Spinal cord (tissue), 10 donors: Measurements from ENCODE around the gene NT5DC2. TPM values are rescaled to one million over a fixed set of nuclear protein-coding genes. Genes with fewer than 3 reads are reported as not detected.
"Not testable (repeated sequence)": the region's sequence is repeated elsewhere in the genome, so short reads cannot be mapped to it uniquely, and the experiment has no call there.

Source experiments
- DNase-seq, 6 donors: peaks; one replicate each; pipeline versions ENCODE4 v3.0.0 to v3.0.0-alpha.2; 2013 to 2015; ENCODE audit warnings: low spot score in 6 of 6, low read depth in 4 of 6
- H3K27ac ChIP-seq: one replicate; pipeline ENCODE4 v1.5.1; 2013; ENCODE audit warnings: low read depth, low read length, control low read depth
- H3K27me3 ChIP-seq: one replicate; pipeline ENCODE4 v1.6.1; 2013; ENCODE audit warnings: low read length; ENCODE audit not compliant: control insufficient read depth, insufficient read depth
- H3K36me3 ChIP-seq: one replicate; pipeline ENCODE4 v1.6.1; 2013; ENCODE audit warnings: low read length; ENCODE audit not compliant: control insufficient read depth, insufficient read depth
- H3K4me1 ChIP-seq: one replicate; pipeline ENCODE4 v1.6.1; 2013; ENCODE audit warnings: low read length; ENCODE audit not compliant: control insufficient read depth, insufficient read depth
- H3K4me3 ChIP-seq: one replicate; pipeline ENCODE4 v1.5.1; 2013; ENCODE audit warnings: low read depth, low read length, control low read depth
- H3K9me3 ChIP-seq: one replicate; pipeline ENCODE4 v1.6.1; 2013; ENCODE audit warnings: low read length; ENCODE audit not compliant: control insufficient read depth, insufficient read depth
- WGBS: methylation state at CpG from one replicate; pipeline ENCODE4 v1.1.5; 2013; ENCODE audit warnings: missing lambda C conversion rate; ENCODE audit not compliant: insufficient coverage; 5-methylcytosine and 5-hydroxymethylcytosine counted together
- polyA plus RNA-seq, 2 donors: library from polyadenylated mRNA; unstranded; fragments of 120-200 nt; gene quantifications; one replicate each; pipeline ENCODE4 v1.2.1, GENCODE V29; 2013; ENCODE audit not compliant: insufficient read length in 2 of 2
- total RNA-seq, 2 donors: library from RNA; depleted of rRNA in 1 of 2; stranded (reverse); fragments of 120-200 nt in 1 of 2; fragments of >200 nt in 1 of 2; gene quantifications; one replicate each; pipeline versions ENCODE4 v1.2.3 to v1.2.4, GENCODE V29; 2013 to 2014
- donor health status: healthy.

The NT5DC2 gene
- total and polyA plus RNA-seq, 4 donors = 33.6 to 205 (median 144) TPM

GRCh38 chr3:52532517-52532837 lies 1.2 kb downstream of the NT5DC2 start:
- H3K36me3 ChIP-seq = peaks cover 39% of the 10 kb centered on the region
- H3K4me1 ChIP-seq = peaks cover 50% of the 10 kb centered on the region
- peak in 2 of 6 donors; percentile 35 to 38 for DNase-seq
- H3K27me3 ChIP-seq = no peaks in the 10 kb centered on the region
- WGBS = 14% methylated on average over 5 of the region's 5 CpGs
- H3K9me3 ChIP-seq = no peaks in the 10 kb centered on the region
- peak overlapping the region; percentile 52 for H3K27ac ChIP-seq
- H3K4me3 ChIP-seq = peak overlapping the region; percentile 69

GRCh38 chr3:52531860-52532516 lies 1.7 kb downstream of the NT5DC2 start:
- H3K27ac ChIP-seq = no peak overlapping the region
- DNase-seq = no peak
- 67% methylated on average over 12 of the region's 14 CpGs for WGBS
- H3K36me3 ChIP-seq = peaks cover 44% of the 10 kb centered on the region
- no peaks in the 10 kb centered on the region for H3K9me3 ChIP-seq
- no peaks in the 10 kb centered on the region for H3K27me3 ChIP-seq
- H3K4me1 ChIP-seq = peaks cover 45% of the 10 kb centered on the region
- peak overlapping the region; percentile 69 for H3K4me3 ChIP-seq

- H3K4me3 ChIP-seq = no peak overlapping the region
- 70% methylated on average over 9 of the region's 10 CpGs for WGBS
- H3K27ac ChIP-seq = no peak overlapping the region
- DNase-seq = no peak
- H3K27me3 ChIP-seq = no peaks in the 10 kb centered on the region
- H3K36me3 ChIP-seq = peaks cover 52% of the 10 kb centered on the region
- no peaks in the 10 kb centered on the region for H3K9me3 ChIP-seq
- peaks cover 45% of the 10 kb centered on the region for H3K4me1 ChIP-seq
Measured at GRCh38 chr3:52530918-52531826, 2.5 kb downstream of the NT5DC2 start.

GRCh38 chr3:52529376-52530333 lies 4.0 kb downstream of the NT5DC2 start:
- Histone ChIP-seq H3K4me1 (peaks cover 45% of the 10 kb centered on the region), H3K36me3 (peaks cover 65% of the 10 kb centered on the region), H3K9me3 (no peaks in the 10 kb centered on the region), H3K27me3 (no peaks in the 10 kb centered on the region), H3K27ac (no peak overlapping the region), H3K4me3 (no peak overlapping the region)
- peak in 2 of 6 donors; percentile 8 to 54 for DNase-seq
- WGBS = 74% methylated on average over 12 of the region's 12 CpGs

GRCh38 chr3:52528586-52529375 lies 4.9 kb downstream of the NT5DC2 start:
- no peak overlapping the region for H3K4me3 ChIP-seq
- H3K27me3 ChIP-seq = no peaks in the 10 kb centered on the region
- 89% methylated on average over 23 of the region's 25 CpGs for WGBS
- H3K27ac ChIP-seq = no peak overlapping the region
- no peak for DNase-seq
- peaks cover 42% of the 10 kb centered on the region for H3K4me1 ChIP-seq
- no peaks in the 10 kb centered on the region for H3K9me3 ChIP-seq
- peaks cover 69% of the 10 kb centered on the region for H3K36me3 ChIP-seq

GRCh38 chr3:52527732-52528585 lies 5.7 kb downstream of the NT5DC2 start:
- no peak for DNase-seq

GRCh38 chr3:52527039-52527731 lies 6.5 kb downstream of the NT5DC2 start:
- no peaks in the 10 kb centered on the region for H3K27me3 ChIP-seq
- peaks cover 85% of the 10 kb centered on the region for H3K36me3 ChIP-seq
- no peak overlapping the region for H3K27ac ChIP-seq
- 90% methylated on average over 9 of the region's 14 CpGs for WGBS
- H3K4me1 ChIP-seq = peaks cover 32% of the 10 kb centered on the region
- no peaks in the 10 kb centered on the region for H3K9me3 ChIP-seq
- no peak overlapping the region for H3K4me3 ChIP-seq
- DNase-seq = no peak

More at GRCh38 chr3:52527732-52528585, 5.7 kb downstream of the NT5DC2 start:
- WGBS = 92% methylated on average over 9 of the region's 18 CpGs
- Histone ChIP-seq H3K36me3 (peaks cover 77% of the 10 kb centered on the region), H3K4me1 (peaks cover 40% of the 10 kb centered on the region), H3K9me3 (no peaks in the 10 kb centered on the region), H3K27me3 (no peaks in the 10 kb centered on the region), H3K4me3 (no peak overlapping the region), H3K27ac (no peak overlapping the region)

GRCh38 chr3:52526671-52527038 lies 7.0 kb downstream of the NT5DC2 start:
- 90% methylated on average over 2 of the region's 5 CpGs for WGBS
- not testable (repeated sequence) for H3K9me3 ChIP-seq, DNase-seq, H3K4me3 ChIP-seq, H3K27me3 ChIP-seq, H3K27ac ChIP-seq
- H3K4me1 ChIP-seq = peaks cover 27% of the 10 kb centered on the region
- peaks cover 90% of the 10 kb centered on the region for H3K36me3 ChIP-seq
